ENCODE results near the gene TENT5C. TPM values are rescaled to one million over a fixed set of nuclear protein-coding genes. Genes with fewer than 3 reads are reported as not detected.

The TENT5C gene
- total RNA-seq, 1 experiment from 2014 or later = 1.4 TPM

GRCh38 chr1:117674521-117675400 is 68.9 kb downstream of the TENT5C start:
- POLR2A ChIA-PET = no interaction called here
- H3K4me1 Mint-ChIP-seq = peaks cover 19% of the 10 kb centered on the region
- ATAC-seq = peak; percentile 43
- DNase-seq (ENCODE audit: low spot score) = no peak
- no peak for TF ChIP-seq ATF2 (CRISPR knock-in tag; IDR thresholded peaks at IDR 0.05; ENCODE audit: borderline replicate concordance, low read depth)
- TF ChIP-seq CBFB (CRISPR knock-in tag; IDR thresholded peaks at IDR 0.05; ENCODE audit: low read depth) = no peak
- no peak for TF ChIP-seq PRRX2 (CRISPR knock-in tag; IDR thresholded peaks at IDR 0.05)
- TF ChIP-seq CDX4 (CRISPR knock-in tag; IDR thresholded peaks at IDR 0.05; ENCODE audit: borderline replicate concordance) = no peak
- TF ChIP-seq TEAD4 (CRISPR knock-in tag; IDR thresholded peaks at IDR 0.05) = no peak
- CTCF ChIA-PET = interaction anchor here (0.6 to 1.8 kb wide), 10 partner anchors 10 to 167 kb away, joined by 3 to 18 read pairs (median 4); no protein-coding TSS in a partner anchor
- H3K27me3 Mint-ChIP-seq (ENCODE audit: low read depth) = no peaks in the 10 kb centered on the region
- no peaks in the 10 kb centered on the region for H3K9me3 Mint-ChIP-seq
- H3K27ac Mint-ChIP-seq = no peak overlapping the region
- no peaks in the 10 kb centered on the region for H3K36me3 Mint-ChIP-seq
- no peak overlapping the region for H3K4me3 Mint-ChIP-seq

- no peak for DNase-seq (ENCODE audit: low spot score)
- H3K27ac Mint-ChIP-seq = no peak overlapping the region
- no peak for TF ChIP-seq ZNF512 (CRISPR knock-in tag; IDR thresholded peaks at IDR 0.05; ENCODE audit: borderline replicate concordance)
- no peak for TF ChIP-seq AR (CRISPR knock-in tag; IDR thresholded peaks at IDR 0.05)
- no peak for TF ChIP-seq FOXJ3 (CRISPR knock-in tag; IDR thresholded peaks at IDR 0.05; ENCODE audit: borderline replicate concordance)
- H3K27me3 Mint-ChIP-seq (ENCODE audit: low read depth) = no peaks in the 10 kb centered on the region
- H3K4me3 Mint-ChIP-seq = no peak overlapping the region
- H3K36me3 Mint-ChIP-seq = no peaks in the 10 kb centered on the region
- peaks cover 18% of the 10 kb centered on the region for H3K4me1 Mint-ChIP-seq
- no peak for ATAC-seq
- ChIA-PET POLR2A (no interaction called here), CTCF (interaction anchor here (1.5 to 1.8 kb wide), 2 partner anchors 27 to 141 kb away, joined by 3 to 7 read pairs; no protein-coding TSS in a partner anchor)
- H3K9me3 Mint-ChIP-seq = no peaks in the 10 kb centered on the region
Observed at GRCh38 chr1:117675907-117676430, 70.1 kb downstream of the TENT5C start.

GRCh38 chr1:117676615-117677130 is 70.8 kb downstream of the TENT5C start:
- H3K4me1 Mint-ChIP-seq = peaks cover 12% of the 10 kb centered on the region
- CTCF ChIA-PET = interaction anchor here (1.2 to 2.0 kb wide), 4 partner anchors 28 to 142 kb away, joined by 3 to 7 read pairs (median 4); no protein-coding TSS in a partner anchor
- no peak overlapping the region for H3K4me3 Mint-ChIP-seq
- H3K27me3 Mint-ChIP-seq (ENCODE audit: low read depth) = no peaks in the 10 kb centered on the region
- H3K27ac Mint-ChIP-seq = no peak overlapping the region
- no peaks in the 10 kb centered on the region for H3K36me3 Mint-ChIP-seq
- peak; percentile 35 for ATAC-seq
- DNase-seq (ENCODE audit: low spot score) = no peak
- POLR2A ChIA-PET = no interaction called here
- H3K9me3 Mint-ChIP-seq = no peaks in the 10 kb centered on the region
- TF ChIP-seq MLX (CRISPR knock-in tag; IDR thresholded peaks at IDR 0.05) (no peak), ARID4B (CRISPR knock-in tag; IDR thresholded peaks at IDR 0.05; ENCODE audit: borderline replicate concordance) (no peak), ZNF317 (CRISPR knock-in tag; IDR thresholded peaks at IDR 0.05; ENCODE audit: borderline replicate concordance, low read depth) (no peak), ZNF396 (CRISPR knock-in tag; IDR thresholded peaks at IDR 0.05; ENCODE audit: borderline replicate concordance) (no peak), ZNF671 (CRISPR knock-in tag; IDR thresholded peaks at IDR 0.05) (no peak), GTF2I (CRISPR knock-in tag; conservative IDR thresholded peaks at IDR 0.05) (no peak), TP53 (CRISPR knock-in tag; IDR thresholded peaks at IDR 0.05) (no peak), ZNF263 (CRISPR knock-in tag; IDR thresholded peaks at IDR 0.05; ENCODE audit: low read depth) (no peak), NFYB (CRISPR knock-in tag; conservative IDR thresholded peaks at IDR 0.05; ENCODE audit: low read depth) (no peak), JAZF1 (CRISPR knock-in tag; IDR thresholded peaks at IDR 0.05) (no peak)
